Endothelial cell of hepatic sinusoid (primary cell): ENCODE measurements around the gene MAP3K3.

Source experiments
- in situ Hi-C: cut with HindIII; loops from 2 replicates; pipeline ENCODE4 v1.10.0; 2017; ENCODE audit warnings: low sequenced_read_pairs

MAP3K3 gene

GRCh38 chr17:63621229-63621683, 961 bp upstream of the MAP3K3 start:
- in situ Hi-C loops: loop anchor here (5.0 kb wide), 1 partner anchor 56 kb away; no protein-coding TSS in a partner anchor

GRCh38 chr17:63622574-63623390, 565 bp downstream of the MAP3K3 start:
- in situ Hi-C loops: loop anchor here (5.0 kb wide), 1 partner anchor 55 kb away; no protein-coding TSS in a partner anchor

- in situ Hi-C loops: loop anchor here (5.0 kb wide), 1 partner anchor 53 kb away; no protein-coding TSS in a partner anchor
Observed at GRCh38 chr17:63623786-63624530, 1.7 kb downstream of the MAP3K3 start.

GRCh38 chr17:63624531-63624880, 2.3 kb downstream of the MAP3K3 start:
- in situ Hi-C loops: loop anchor here (5.0 kb wide), 1 partner anchor 53 kb away; no protein-coding TSS in a partner anchor

- in situ Hi-C loops: no loop called here
Observed at GRCh38 chr17:63626551-63627180, 4.4 kb downstream of the MAP3K3 start.

- in situ Hi-C loops: no loop called here
Observed at GRCh38 chr17:63629627-63630026, 7.4 kb downstream of the MAP3K3 start.

- in situ Hi-C loops: no loop called here
Observed at GRCh38 chr17:63631062-63631461, 8.8 kb downstream of the MAP3K3 start.

GRCh38 chr17:63631626-63632025, 9.4 kb downstream of the MAP3K3 start:
- in situ Hi-C loops: no loop called here

- in situ Hi-C loops: no loop called here
Observed at GRCh38 chr17:63633742-63634141, 11.5 kb downstream of the MAP3K3 start.

GRCh38 chr17:63634163-63634562, 11.9 kb downstream of the MAP3K3 start:
- in situ Hi-C loops: no loop called here

- in situ Hi-C loops: no loop called here
Observed at GRCh38 chr17:63634816-63635215, 12.6 kb downstream of the MAP3K3 start.

GRCh38 chr17:63635290-63635689, 13.1 kb downstream of the MAP3K3 start:
- in situ Hi-C loops: no loop called here

GRCh38 chr17:63635787-63636186, 13.6 kb downstream of the MAP3K3 start:
- in situ Hi-C loops: no loop called here

- in situ Hi-C loops: no loop called here
Observed at GRCh38 chr17:63639125-63639524, 16.9 kb downstream of the MAP3K3 start.

- in situ Hi-C loops: no loop called here
Observed at GRCh38 chr17:63640038-63640437, 17.8 kb downstream of the MAP3K3 start.

- in situ Hi-C loops: no loop called here
Observed at GRCh38 chr17:63641692-63642448, 19.7 kb downstream of the MAP3K3 start.

- in situ Hi-C loops: no loop called here
Observed at GRCh38 chr17:63644846-63645245, 22.6 kb downstream of the MAP3K3 start.

GRCh38 chr17:63645775-63646487, 23.7 kb downstream of the MAP3K3 start:
- in situ Hi-C loops: no loop called here

GRCh38 chr17:63646488-63646806, 24.2 kb downstream of the MAP3K3 start:
- in situ Hi-C loops: no loop called here

- in situ Hi-C loops: no loop called here
Observed at GRCh38 chr17:63647065-63647725, 25.0 kb downstream of the MAP3K3 start.
